T-cell (primary cell): ENCODE data around the gene TBP. TPM values are rescaled to one million over a fixed set of nuclear protein-coding genes. Genes with fewer than 3 reads are reported as not detected.
"Not testable (repeated sequence)": the region's sequence is repeated elsewhere in the genome, so short reads cannot be mapped to it uniquely, and the experiment has no call there.

Source experiments
- ATAC-seq, 4 experiments: fragments of 200-7000 bp in 3 of 4; fragments of 150-1000 bp in 1 of 4; cut with Tn5 transposase; replicated peaks in 1 of 4; 1 replicate in 3 of 4; 2 replicates in 1 of 4; pipeline ENCODE4 v1.10.0; 2021; ENCODE audit warnings: moderate library complexity in 3 of 4, mild to moderate bottlenecking in 2 of 4, moderate number of reproducible peaks in 1 of 4
- CTCF ChIA-PET, 2 donors: fragments of 300-600 bp; sonication (Branson Sonifier 250); formaldehyde crosslinking; loops; one replicate each; lab custom pipeline; 2022; ENCODE audit warnings: antibody characterized with exemption in 2 of 2; lab: Charles Lee
- POLR2A ChIA-PET, 2 donors: fragments of 300-600 bp; sonication (Branson Sonifier 250); formaldehyde crosslinking; loops; one replicate each; lab custom pipeline; 2022; ENCODE audit warnings: antibody characterized with exemption in 2 of 2; lab: Charles Lee
- DNase-seq, 35 experiments: peaks; one replicate each; pipeline versions ENCODE4 v3.0.0 to v3.0.0-alpha.2; 2013 to 2023
- H3K27ac ChIP-seq: one replicate; pipeline ENCODE4 v1.5.1; 2013; ENCODE audit warnings: low read length
- H3K27me3 ChIP-seq, 2 experiments: replicated peaks in 1 of 2; 1 replicate in 1 of 2; 2 replicates in 1 of 2; pipeline versions ENCODE4 v1.6.1 to v1.7.0; 2013; ENCODE audit warnings: low read length in 1 of 2, mixed read lengths in 1 of 2; ENCODE audit not compliant: control insufficient read depth in 2 of 2, insufficient read depth in 2 of 2; ENCODE audit errors: extremely low read depth in 1 of 2
- H3K36me3 ChIP-seq, 2 donors: 1 replicate in 1 of 2; 2 replicates in 1 of 2; pipeline versions ENCODE4 v1.6.1 to v1.7.0; 2013; ENCODE audit warnings: low read length in 1 of 2; ENCODE audit not compliant: control insufficient read depth in 2 of 2, insufficient read depth in 1 of 2; ENCODE audit errors: extremely low read depth in 1 of 2
- H3K4me1 ChIP-seq, 2 experiments: 1 replicate in 1 of 2; 2 replicates in 1 of 2; pipeline versions ENCODE4 v1.6.1 to v1.7.0; 2013; ENCODE audit warnings: low read length in 2 of 2, mixed read lengths in 1 of 2; ENCODE audit not compliant: insufficient read depth in 2 of 2, control insufficient read depth in 1 of 2; ENCODE audit errors: extremely low read depth in 1 of 2
- H3K4me3 ChIP-seq, 2 donors: 1 replicate in 1 of 2; 2 replicates in 1 of 2; pipeline versions ENCODE4 v1.5.1 to v1.7.0; 2013; ENCODE audit warnings: mild to moderate bottlenecking in 2 of 2, low read length in 1 of 2, moderate library complexity in 1 of 2; ENCODE audit not compliant: control insufficient read depth in 1 of 2; ENCODE audit errors: extremely low read depth in 1 of 2
- H3K9me3 ChIP-seq: 2 replicates; pipeline ENCODE4 v1.7.0; 2013
- H3K27ac Mint-ChIP-seq, 2 donors: one replicate each; pipeline ENCODE4 v1.8.0; 2020 to 2021; ENCODE audit warnings: mild to moderate bottlenecking in 2 of 2, mixed read lengths in 2 of 2
- H3K27me3 Mint-ChIP-seq, 2 donors: one replicate each; pipeline ENCODE4 v1.8.0; 2021 to 2022; ENCODE audit warnings: mixed read lengths in 2 of 2
- H3K36me3 Mint-ChIP-seq: one replicate; pipeline ENCODE4 v1.8.0; 2021; ENCODE audit warnings: mixed read lengths
- H3K4me1 Mint-ChIP-seq, 3 donors: one replicate each; pipeline ENCODE4 v1.8.0; 2020 to 2022; ENCODE audit warnings: mixed read lengths in 3 of 3, mild to moderate bottlenecking in 1 of 3
- H3K4me3 Mint-ChIP-seq, 3 donors: one replicate each; pipeline ENCODE4 v1.8.0; 2020 to 2022; ENCODE audit warnings: mild to moderate bottlenecking in 3 of 3, mixed read lengths in 3 of 3, moderate library complexity in 3 of 3
- H3K9me3 Mint-ChIP-seq, 3 donors: one replicate each; pipeline ENCODE4 v1.8.0; 2020 to 2022; ENCODE audit warnings: mixed read lengths in 3 of 3
- WGBS: methylation state at CpG from one replicate; pipeline ENCODE4 v1.1.5; 2013; ENCODE audit warnings: missing lambda C conversion rate; ENCODE audit not compliant: insufficient coverage; 5-methylcytosine and 5-hydroxymethylcytosine counted together
- total RNA-seq, 35 experiments: library from RNA in 6 of 35; stranded (reverse) in 6 of 35; fragments of 120-200 nt in 1 of 35; gene quantifications; one replicate each; pipeline versions ENCODE4 v1.2.1 to v1.2.4 and lab custom pipeline; 2013 to 2026

Gene TBP
- total RNA-seq = 10 to 100 TPM; 12.4 to 35.0 (median 25.6) TPM
- 19.0 TPM for total RNA-seq (2013)
- total RNA-seq (lab: John Stamatoyannopoulos, UW) = 13.5 to 33.7 (median 27.0) reads per million in 29 experiments

DNA sequence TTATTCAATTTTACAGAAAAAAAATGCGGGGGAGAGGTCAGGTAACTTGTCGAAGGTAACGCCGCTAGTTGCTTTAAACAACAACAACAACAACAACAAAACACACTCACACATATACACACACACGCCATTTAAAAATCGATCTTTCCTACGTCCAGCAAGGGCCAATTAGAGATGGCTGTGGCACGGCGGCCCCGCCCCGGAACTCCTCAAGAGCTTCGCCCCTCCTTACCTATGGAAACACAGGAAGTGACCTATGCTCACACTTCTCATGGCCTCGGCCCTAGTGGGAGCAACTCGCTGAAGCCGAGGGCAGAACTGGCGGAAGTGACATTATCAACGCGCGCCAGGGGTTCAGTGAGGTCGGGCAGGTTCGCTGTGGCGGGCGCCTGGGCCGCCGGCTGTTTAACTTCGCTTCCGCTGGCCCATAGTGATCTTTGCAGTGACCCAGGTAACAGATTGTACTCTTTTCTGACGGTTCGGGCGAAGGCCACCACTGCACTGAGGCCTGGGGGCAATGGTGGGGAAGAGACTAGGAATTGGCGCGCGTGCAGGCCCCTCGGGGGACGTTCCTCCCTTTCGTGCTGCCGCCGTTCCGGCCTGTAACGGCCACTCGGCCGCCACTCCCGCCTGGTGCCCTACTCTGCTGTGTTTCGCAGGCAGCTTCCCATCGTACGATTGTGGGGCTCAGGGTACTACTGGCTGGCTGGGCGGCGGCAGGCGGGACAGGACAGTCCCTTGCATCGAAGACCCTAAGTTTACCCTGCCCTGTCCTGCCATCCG is at the start of gene TBP:
Gene TBP (plus strand): TSS at position 357 of the 783 bp plus-strand sequence. CDS start 2,661 bp downstream, outside the sequence.
- ChIA-PET CTCF (interaction anchor here in 1 of 2 donors (0.7 to 2.9 kb wide), 4 partner anchors 30 to 853 kb away, joined by 3 to 22 read pairs (median 4); partner anchors contain the start of genes C6orf120, DYNLT2, ERMARD and PDCD2), POLR2A (interaction anchor here (0.7 to 1.6 kb wide), 3 partner anchors 24 to 30 kb away, joined by 3 to 9 read pairs (median 3); partner anchors contain the start of gene PDCD2 (in 2 of the 2))
- no peaks in the 10 kb centered on the region for H3K9me3 ChIP-seq
- H3K27ac ChIP-seq = peak within 1 kb of the TSS; percentile 88
- H3K4me3 ChIP-seq = peak within 1 kb of the TSS; percentile 86 to 100
- H3K36me3 ChIP-seq = peaks cover 2 to 25% of the 10 kb centered on the region in 2 donors
- WGBS = 0% methylated on average over 46 of the region's 51 CpGs
- ATAC-seq (peak; percentile 92 to 96 (median 94)), DNase-seq (peak; percentile 93 to 99 (median 98))
- peaks cover 21 to 39% (median 38%) of the 10 kb centered on the region in 3 donors for H3K4me1 Mint-ChIP-seq
- no peaks in the 10 kb centered on the region for H3K27me3 Mint-ChIP-seq
- peaks cover 22% of the 10 kb centered on the region for H3K36me3 Mint-ChIP-seq
- H3K9me3 Mint-ChIP-seq = no peaks in the 10 kb centered on the region
- peaks cover 25% of the 10 kb centered on the region in 2 experiments for H3K4me1 ChIP-seq
- H3K4me3 Mint-ChIP-seq = no peak within 1 kb of the TSS
- H3K27ac Mint-ChIP-seq = no peak within 1 kb of the TSS
- H3K27me3 ChIP-seq = no peaks in the 10 kb centered on the region

DNA sequence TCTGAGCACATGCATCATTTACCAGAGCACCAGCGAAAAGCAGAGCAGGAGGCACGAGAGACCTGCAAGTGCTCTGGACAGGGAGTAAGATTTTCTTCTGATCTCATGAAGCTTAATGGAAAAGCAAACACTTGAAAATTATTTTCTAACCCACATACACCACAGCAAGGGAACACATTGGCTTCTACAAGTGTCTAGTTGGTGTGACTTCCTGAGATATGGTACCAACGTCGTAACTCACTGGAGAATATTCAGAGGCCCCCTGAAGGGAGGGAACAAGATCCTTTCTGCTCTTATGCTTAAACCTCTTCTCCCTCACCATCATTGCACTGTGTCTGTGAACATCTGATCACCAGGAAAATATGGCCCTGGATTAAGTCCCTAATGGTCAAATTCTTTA is 49.7 kb upstream of the TBP start:
- ChIA-PET POLR2A (no interaction called here), CTCF (no interaction called here)
- DNase-seq (no peak), ATAC-seq (no peak)
- H3K4me1 Mint-ChIP-seq = peaks cover 0 to 6% (median 0%) of the 10 kb centered on the region in 3 donors
- Histone ChIP-seq H3K36me3 (no peaks in the 10 kb centered on the region), H3K27me3 (peaks cover 0 to 50% of the 10 kb centered on the region in 2 experiments), H3K4me3 (no peak overlapping the region), H3K9me3 (no peaks in the 10 kb centered on the region), H3K4me1 (no peaks in the 10 kb centered on the region), H3K27ac (no peak overlapping the region)
- no peaks in the 10 kb centered on the region for H3K36me3 Mint-ChIP-seq
- H3K27ac Mint-ChIP-seq = no peak overlapping the region
- H3K9me3 Mint-ChIP-seq = peaks cover 9 to 19% (median 19%) of the 10 kb centered on the region in 3 donors
- WGBS = no CpG with 5 or more reads among the region's 4 CpGs
- no peak overlapping the region for H3K4me3 Mint-ChIP-seq
- peaks cover 45 to 51% of the 10 kb centered on the region in 2 donors for H3K27me3 Mint-ChIP-seq

- Mint-ChIP-seq H3K4me1 (peaks cover 0 to 6% (median 0%) of the 10 kb centered on the region in 3 donors), H3K27me3 (peaks cover 42 to 49% of the 10 kb centered on the region in 2 donors), H3K27ac (no peak overlapping the region), H3K36me3 (no peaks in the 10 kb centered on the region), H3K9me3 (peaks cover 9 to 19% (median 19%) of the 10 kb centered on the region in 3 donors), H3K4me3 (no peak overlapping the region)
- no peak for ATAC-seq
- 67% methylated on average over 8 of the region's 9 CpGs for WGBS
- Histone ChIP-seq H3K27ac (no peak overlapping the region), H3K9me3 (no peaks in the 10 kb centered on the region), H3K4me1 (no peaks in the 10 kb centered on the region), H3K27me3 (peaks cover 0 to 44% of the 10 kb centered on the region in 2 experiments), H3K36me3 (no peaks in the 10 kb centered on the region), H3K4me3 (no peak overlapping the region)
- ChIA-PET CTCF (no interaction called here), POLR2A (no interaction called here)
- DNase-seq = no peak
These were observed 48.9 kb upstream of the TBP start for GRCh38 chr6:170505306-170505705.

GRCh38 chr6:170506446-170506845 is 47.7 kb upstream of the TBP start:
- H3K36me3 Mint-ChIP-seq = no peaks in the 10 kb centered on the region
- H3K9me3 Mint-ChIP-seq = peaks cover 8 to 15% (median 9%) of the 10 kb centered on the region in 3 donors
- H3K4me1 Mint-ChIP-seq = no peaks in the 10 kb centered on the region
- ATAC-seq = no peak
- H3K27me3 ChIP-seq = peaks cover 0 to 42% of the 10 kb centered on the region in 2 experiments
- no peaks in the 10 kb centered on the region for H3K36me3 ChIP-seq
- H3K27ac Mint-ChIP-seq = no peak overlapping the region
- whole genome bisulfite sequencing = 45% methylated on average over 4 of the region's 4 CpGs
- no peaks in the 10 kb centered on the region for H3K9me3 ChIP-seq
- peaks cover 37 to 44% of the 10 kb centered on the region in 2 donors for H3K27me3 Mint-ChIP-seq
- H3K4me3 Mint-ChIP-seq = no peak overlapping the region
- no peak for DNase-seq
- no peak overlapping the region for H3K27ac ChIP-seq
- no peaks in the 10 kb centered on the region for H3K4me1 ChIP-seq
- ChIA-PET CTCF (no interaction called here), POLR2A (no interaction called here)
- H3K4me3 ChIP-seq = no peak overlapping the region

- ATAC-seq, H3K27ac ChIP-seq, DNase-seq, H3K9me3 Mint-ChIP-seq, H3K36me3 Mint-ChIP-seq, H3K4me1 Mint-ChIP-seq, H3K36me3 ChIP-seq, H3K4me1 ChIP-seq, H3K4me3 Mint-ChIP-seq, H3K27ac Mint-ChIP-seq, POLR2A ChIA-PET, H3K4me3 ChIP-seq, H3K9me3 ChIP-seq, CTCF ChIA-PET: not testable (repeated sequence)
- peaks cover 0 to 31% of the 10 kb centered on the region in 2 experiments for H3K27me3 ChIP-seq
- peaks cover 36 to 44% of the 10 kb centered on the region in 2 donors for H3K27me3 Mint-ChIP-seq
- WGBS = 86% methylated on average over 1 of the region's 2 CpGs
These were observed 46.4 kb upstream of the TBP start for GRCh38 chr6:170507728-170508127.

GRCh38 chr6:170508275-170508674 is 45.9 kb upstream of the TBP start:
- DNase-seq, H3K4me3 ChIP-seq, H3K36me3 ChIP-seq, H3K4me1 ChIP-seq, H3K27ac Mint-ChIP-seq, ATAC-seq, H3K9me3 Mint-ChIP-seq, H3K9me3 ChIP-seq, H3K4me3 Mint-ChIP-seq, POLR2A ChIA-PET, H3K4me1 Mint-ChIP-seq, H3K27ac ChIP-seq, H3K36me3 Mint-ChIP-seq: not testable (repeated sequence)
- no CpG with 5 or more reads among the region's 1 CpG for WGBS
- H3K27me3 Mint-ChIP-seq = peaks cover 35 to 43% of the 10 kb centered on the region in 2 donors
- peaks cover 0 to 27% of the 10 kb centered on the region in 2 experiments for H3K27me3 ChIP-seq
- CTCF ChIA-PET = interaction anchor here in 1 of 2 donors (0.7 kb wide), 1 partner anchor 1615 kb away, joined by 4 read pairs; no protein-coding TSS in a partner anchor
